ENCODE data around the gene PMEL. TPM values are rescaled to one million over a fixed set of nuclear protein-coding genes. Genes with fewer than 3 reads are reported as not detected.

Gene PMEL
- total RNA-seq, 2 donors from 2014 or later: 0.18 to 8.6 TPM

DNA sequence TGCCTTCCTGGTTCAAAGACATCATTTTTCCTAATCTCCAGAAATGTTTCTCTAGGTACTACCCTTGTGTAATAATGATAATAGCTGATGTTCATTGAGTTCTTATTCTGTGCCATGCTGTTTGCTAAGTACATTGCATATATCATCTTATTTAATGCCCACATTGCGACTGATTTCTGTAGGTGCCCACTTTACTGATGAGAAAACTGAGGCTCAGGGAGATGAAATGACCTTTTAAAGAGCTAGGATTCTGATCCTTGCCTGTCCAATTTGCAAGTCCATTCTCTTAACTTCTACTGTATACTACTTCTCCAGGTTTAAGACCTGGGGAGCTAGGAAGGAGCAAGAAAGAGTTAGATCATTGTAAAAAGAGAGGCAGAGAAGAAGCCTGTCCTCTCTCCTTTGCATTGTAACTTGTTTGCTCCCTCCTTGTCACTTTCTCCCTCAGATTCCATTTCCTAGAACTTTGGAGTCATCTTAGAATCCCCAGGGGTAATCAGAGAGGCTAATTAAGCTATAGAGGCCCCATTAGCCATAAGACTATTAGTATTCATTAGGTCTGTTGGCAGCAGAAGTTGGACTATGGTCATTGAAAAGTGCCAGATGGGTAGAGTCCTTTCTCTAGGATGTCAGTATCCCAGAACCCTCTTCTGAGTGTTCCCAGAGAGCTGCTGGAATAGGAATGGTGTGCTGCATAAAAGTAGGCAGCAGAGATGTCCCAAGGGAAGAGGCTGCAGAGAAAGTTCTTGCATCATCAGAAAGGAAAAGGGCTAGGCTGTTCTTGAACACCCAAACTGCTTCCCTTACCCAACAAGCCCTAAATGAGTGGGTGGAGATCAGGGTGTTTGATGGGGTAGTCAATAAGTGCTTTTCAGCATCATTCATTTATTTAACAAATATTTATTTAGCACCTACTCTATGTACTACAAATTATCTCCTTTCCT lies 31.8 kb downstream of the PMEL start:
- Histone ChIP-seq H3K27me3 (replicated peaks; ENCODE audit: insufficient read depth) (no peaks in the 10 kb centered on the region), H3K4me1 (replicated peaks) (peaks cover 4% of the 10 kb centered on the region), H3K27ac (no peak overlapping the region), H3K9me3 (no peaks in the 10 kb centered on the region), H3K4me3 (no peak overlapping the region), H3K36me3 (no peaks in the 10 kb centered on the region)
- 95% methylated on average over 1 of the region's 1 CpG for WGBS
- TF ChIP-seq POLR2AphosphoS5 (IDR thresholded peaks at IDR 0.05) (no peak), CTCF (IDR thresholded peaks at IDR 0.05) (no peak), POLR2A (IDR thresholded peaks at IDR 0.05) (no peak)
- intact Hi-C loops (cut with DNase I): no loop called here
- DNase-seq (ENCODE audit: low spot score): no peak

DNA sequence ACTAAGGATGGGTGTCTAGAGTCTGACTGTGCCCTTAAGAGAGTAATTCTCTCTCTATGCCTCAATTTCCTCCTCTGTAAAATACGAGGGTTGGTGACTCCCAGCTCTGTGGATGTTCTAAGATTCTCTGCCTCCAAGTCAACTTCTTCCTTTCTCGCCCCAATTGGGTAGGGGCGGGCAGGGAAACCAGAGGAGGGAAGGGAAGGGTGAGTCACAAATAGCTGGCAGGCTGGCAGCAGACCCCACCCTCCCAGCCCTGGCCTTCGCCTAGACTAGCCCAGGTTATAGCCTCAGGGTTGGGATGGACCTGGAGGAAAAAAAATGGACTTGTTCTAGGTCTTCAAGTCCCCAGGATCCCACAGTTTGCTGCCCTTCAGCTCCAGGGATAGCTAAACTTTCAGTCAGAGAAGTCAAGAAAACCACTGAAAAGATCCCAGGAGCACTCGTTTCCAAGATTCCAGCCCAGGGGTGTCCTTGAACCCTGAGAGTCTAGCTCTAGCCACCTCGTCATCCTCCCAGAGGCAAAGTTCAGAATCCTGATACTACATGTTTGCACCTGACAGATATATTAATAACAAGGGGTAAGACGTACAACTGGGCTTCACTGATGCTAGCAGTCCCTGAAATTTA lies 32.6 kb downstream of the PMEL start:
- Histone ChIP-seq H3K27ac (peak overlapping the region; percentile 94 to 97), H3K4me1 (replicated peaks) (peaks cover 4% of the 10 kb centered on the region), H3K36me3 (no peaks in the 10 kb centered on the region), H3K27me3 (replicated peaks; ENCODE audit: insufficient read depth) (no peaks in the 10 kb centered on the region), H3K9me3 (no peaks in the 10 kb centered on the region), H3K4me3 (peak overlapping the region in 1 of 2 donors; percentile 73)
- TF ChIP-seq POLR2A (IDR thresholded peaks at IDR 0.05): peak; percentile 75
- no peak for TF ChIP-seq CTCF (IDR thresholded peaks at IDR 0.05)
- TF ChIP-seq POLR2AphosphoS5 (IDR thresholded peaks at IDR 0.05): peak; percentile 41
- peak; percentile 55 for DNase-seq (ENCODE audit: low spot score)
- intact Hi-C loops (cut with DNase I): no loop called here
- WGBS: 41% methylated on average over 7 of the region's 7 CpGs

- H3K4me3 ChIP-seq: peak overlapping the region; percentile 69 to 73
- peaks cover 4% of the 10 kb centered on the region for H3K4me1 ChIP-seq (replicated peaks)
- DNase-seq (ENCODE audit: low spot score): no peak
- no peaks in the 10 kb centered on the region for H3K27me3 ChIP-seq (replicated peaks; ENCODE audit: insufficient read depth)
- peak overlapping the region; percentile 94 to 97 for H3K27ac ChIP-seq
- no peaks in the 10 kb centered on the region for H3K36me3 ChIP-seq
- 6% methylated on average over 4 of the region's 4 CpGs for WGBS
- intact Hi-C loops (cut with DNase I): no loop called here
- H3K9me3 ChIP-seq: no peaks in the 10 kb centered on the region
- TF ChIP-seq POLR2A (IDR thresholded peaks at IDR 0.05) (peak; percentile 12), CTCF (IDR thresholded peaks at IDR 0.05) (no peak)
Observed at GRCh38 chr12:55932551-55932910, 33.3 kb downstream of the PMEL start.

DNA sequence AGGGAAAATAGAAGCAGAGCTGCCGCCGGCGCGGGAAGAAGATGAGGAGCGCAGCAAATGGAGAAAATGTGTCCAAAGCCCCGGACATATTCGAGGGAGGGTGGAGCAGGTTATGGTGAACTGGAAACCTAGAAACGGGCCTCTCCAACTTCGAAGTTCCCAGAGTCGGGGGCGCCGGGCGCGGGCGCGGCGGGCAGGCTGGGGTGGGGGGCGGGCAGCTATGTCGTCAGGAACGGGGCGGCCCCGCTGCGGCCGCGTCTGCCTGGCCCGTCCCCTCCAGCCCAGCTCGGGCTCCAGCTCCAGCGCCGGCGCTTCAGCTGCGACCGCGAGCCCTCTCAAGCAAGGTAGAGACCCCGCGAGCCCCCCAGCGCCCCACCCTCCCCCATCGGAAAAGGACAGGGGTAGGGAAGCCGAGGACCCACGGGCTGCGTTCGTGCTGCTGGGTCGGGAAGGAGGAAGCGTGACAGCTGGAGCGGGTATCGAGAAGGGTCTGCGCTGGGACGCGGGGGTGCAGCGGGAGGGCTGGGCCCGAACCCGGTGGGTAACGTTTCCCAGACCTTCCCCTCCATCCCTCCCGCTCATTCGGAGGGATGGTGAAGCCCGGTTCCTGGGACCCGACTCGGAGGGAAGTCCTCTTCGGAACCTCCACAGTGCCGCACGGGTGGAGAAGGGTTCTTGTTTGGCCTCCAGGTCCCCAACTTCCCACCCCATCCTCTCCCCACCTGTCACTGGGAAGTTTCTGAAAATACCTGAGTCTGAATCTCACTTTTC lies 33.9 kb downstream of the PMEL start:
- H3K9me3 ChIP-seq: no peaks in the 10 kb centered on the region
- peaks cover 4% of the 10 kb centered on the region for H3K4me1 ChIP-seq (replicated peaks)
- H3K36me3 ChIP-seq: no peaks in the 10 kb centered on the region
- no peaks in the 10 kb centered on the region for H3K27me3 ChIP-seq (replicated peaks; ENCODE audit: insufficient read depth)
- DNase-seq (ENCODE audit: low spot score): peak; percentile 70
- no peak for TF ChIP-seq POLR2A (IDR thresholded peaks at IDR 0.05)
- TF ChIP-seq CTCF (IDR thresholded peaks at IDR 0.05): no peak
- TF ChIP-seq POLR2AphosphoS5 (IDR thresholded peaks at IDR 0.05): peak; percentile 11
- H3K27ac ChIP-seq: peak overlapping the region; percentile 94 to 97
- peak overlapping the region; percentile 69 to 73 for H3K4me3 ChIP-seq
- intact Hi-C loops (cut with DNase I): no loop called here
- WGBS: 0% methylated on average over 60 of the region's 60 CpGs
